Left ventricle myocardium inferior (tissue), 1 donor: ENCODE data around the gene DLG2. TPM values are rescaled to one million over a fixed set of nuclear protein-coding genes. Genes with fewer than 3 reads are reported as not detected.

Source experiments
- DNase-seq: peaks from one replicate; pipeline ENCODE4 v3.0.0-alpha.2; 2020
- H3K27ac ChIP-seq: fragments of 200-600 bp; replicated peaks from 2 replicates; pipeline ENCODE4 v1.8.0; 2021
- H3K27me3 ChIP-seq: fragments of 200-600 bp; 2 replicates; pipeline ENCODE4 v1.8.0; 2021; ENCODE audit warnings: low read depth
- H3K36me3 ChIP-seq: fragments of 200-600 bp; 2 replicates; pipeline ENCODE4 v1.8.0; 2021
- H3K4me1 ChIP-seq: fragments of 200-600 bp; 2 replicates; pipeline ENCODE4 v1.8.0; 2021
- H3K4me3 ChIP-seq: fragments of 200-600 bp; 2 replicates; pipeline ENCODE4 v1.8.0; 2021; ENCODE audit warnings: mild to moderate bottlenecking, moderate library complexity
- H3K9me3 ChIP-seq: fragments of 200-600 bp; replicated peaks from 2 replicates; pipeline ENCODE4 v1.8.0; 2021
- intact Hi-C: fragments of 100-400 bp; cut with micrococcal nuclease; formaldehyde crosslinking; loops from one replicate; pipeline ENCODE4 v1.11.0; 2022
- total RNA-seq: library from RNA; stranded (reverse); fragmentation: NEBNext Ultra II Directional; extraction: Animal tissue kit (Norgen Biotek cat#: 25700); gene quantifications from one replicate; pipeline ENCODE4 v1.2.1, GENCODE V29; 2021
- TF ChIP-seq, protein P1 (sequence below): fragments of 200-600 bp; IDR thresholded peaks from 2 replicates; pipeline ENCODE4 v1.8.0; 2021; ENCODE audit warnings: antibody characterized with exemption, mild to moderate bottlenecking, borderline replicate concordance
- donor health status: DM: no; HTN: yes; CAD: no; lungs with severe emphysema.

The DLG2 gene
- total RNA-seq, 1 donor from 2014 or later: 6.5 TPM

DNA sequence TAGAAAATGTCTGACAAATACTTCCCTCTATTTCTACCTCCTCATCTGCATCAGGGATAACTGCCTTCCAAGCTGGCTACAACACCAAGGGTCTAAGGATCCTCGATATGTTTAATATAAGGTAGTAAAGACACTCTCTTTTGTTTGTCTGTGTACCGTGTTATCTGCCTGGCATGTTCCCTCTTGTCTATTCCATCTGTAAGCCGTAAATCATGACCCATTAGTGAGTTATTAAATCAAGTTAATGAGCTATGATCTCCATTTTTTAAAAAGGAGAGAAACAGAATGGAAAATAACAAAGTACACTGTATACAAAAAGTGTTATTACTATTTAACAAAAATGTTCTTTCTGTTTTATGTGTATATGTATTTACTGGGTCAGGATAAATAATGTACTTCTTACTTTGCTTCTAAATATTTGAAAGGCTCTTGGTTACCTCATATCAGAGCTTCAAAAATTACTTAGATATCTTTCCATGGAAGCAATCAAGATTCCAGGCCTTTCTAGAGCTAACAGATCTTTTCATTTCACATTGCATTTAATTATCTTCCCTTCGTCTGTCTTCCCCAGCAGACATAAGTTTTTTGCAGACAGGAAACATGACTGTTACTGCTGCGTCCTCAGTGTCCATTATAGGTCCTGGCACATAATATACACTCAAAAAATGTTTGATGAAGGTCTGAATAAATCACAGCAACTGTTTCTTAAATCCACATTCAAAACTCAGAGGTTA, 1998.4 kb downstream of the DLG2 start:
- no peak overlapping the region for H3K4me3 ChIP-seq
- no peaks in the 10 kb centered on the region for H3K9me3 ChIP-seq
- H3K4me1 ChIP-seq: no peaks in the 10 kb centered on the region
- TF ChIP-seq, protein P1, sequence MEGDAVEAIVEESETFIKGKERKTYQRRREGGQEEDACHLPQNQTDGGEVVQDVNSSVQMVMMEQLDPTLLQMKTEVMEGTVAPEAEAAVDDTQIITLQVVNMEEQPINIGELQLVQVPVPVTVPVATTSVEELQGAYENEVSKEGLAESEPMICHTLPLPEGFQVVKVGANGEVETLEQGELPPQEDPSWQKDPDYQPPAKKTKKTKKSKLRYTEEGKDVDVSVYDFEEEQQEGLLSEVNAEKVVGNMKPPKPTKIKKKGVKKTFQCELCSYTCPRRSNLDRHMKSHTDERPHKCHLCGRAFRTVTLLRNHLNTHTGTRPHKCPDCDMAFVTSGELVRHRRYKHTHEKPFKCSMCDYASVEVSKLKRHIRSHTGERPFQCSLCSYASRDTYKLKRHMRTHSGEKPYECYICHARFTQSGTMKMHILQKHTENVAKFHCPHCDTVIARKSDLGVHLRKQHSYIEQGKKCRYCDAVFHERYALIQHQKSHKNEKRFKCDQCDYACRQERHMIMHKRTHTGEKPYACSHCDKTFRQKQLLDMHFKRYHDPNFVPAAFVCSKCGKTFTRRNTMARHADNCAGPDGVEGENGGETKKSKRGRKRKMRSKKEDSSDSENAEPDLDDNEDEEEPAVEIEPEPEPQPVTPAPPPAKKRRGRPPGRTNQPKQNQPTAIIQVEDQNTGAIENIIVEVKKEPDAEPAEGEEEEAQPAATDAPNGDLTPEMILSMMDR: no peak
- no peak for DNase-seq
- H3K36me3 ChIP-seq: no peaks in the 10 kb centered on the region
- H3K27ac ChIP-seq: no peak overlapping the region
- H3K27me3 ChIP-seq: no peaks in the 10 kb centered on the region
- intact Hi-C loops: no loop called here

DNA sequence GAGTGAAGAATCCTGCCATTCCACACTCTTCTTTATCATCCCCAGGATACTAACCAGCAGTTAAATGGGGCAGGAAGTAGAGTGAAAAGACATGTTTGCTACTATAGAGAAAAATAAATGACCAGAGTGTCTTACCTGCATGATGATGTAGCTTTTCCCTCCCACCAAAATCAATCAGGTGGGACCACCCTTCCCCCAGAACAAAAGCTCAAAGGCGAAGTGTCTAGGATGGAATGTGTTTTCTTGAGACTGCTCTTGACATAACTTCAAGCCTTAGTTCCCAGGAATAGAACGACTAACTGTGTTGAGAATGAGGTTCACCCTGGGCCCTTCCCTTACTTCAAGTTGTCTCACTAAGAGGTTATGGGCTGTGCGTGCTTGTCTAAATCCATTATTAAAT, 2001.8 kb downstream of the DLG2 start:
- Histone ChIP-seq H3K9me3 (no peaks in the 10 kb centered on the region), H3K4me3 (no peak overlapping the region), H3K4me1 (no peaks in the 10 kb centered on the region), H3K27ac (no peak overlapping the region), H3K27me3 (no peaks in the 10 kb centered on the region), H3K36me3 (no peaks in the 10 kb centered on the region)
- TF ChIP-seq, protein P1: no peak
- no peak for DNase-seq
- intact Hi-C loops: no loop called here

DNA sequence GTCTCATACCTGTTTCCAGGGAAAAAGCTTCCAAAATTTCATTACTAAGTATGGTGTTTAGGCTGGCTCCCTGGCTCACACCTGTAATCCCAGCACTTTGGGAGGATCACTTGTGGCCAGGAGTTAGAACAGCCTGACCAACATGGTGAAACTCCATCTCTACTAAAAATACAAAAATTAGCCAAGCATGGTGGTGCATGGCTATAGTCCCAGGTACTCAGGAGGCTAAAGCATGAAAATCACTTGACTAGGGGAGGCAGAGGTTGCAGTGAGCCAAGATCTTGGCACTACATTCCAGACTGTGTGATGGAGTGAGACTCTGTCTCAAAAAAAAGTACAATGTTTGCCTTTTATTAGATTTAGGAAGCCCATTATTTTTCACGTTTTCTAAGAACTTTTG, 2009.5 kb downstream of the DLG2 start:
- Histone ChIP-seq H3K36me3 (no peaks in the 10 kb centered on the region), H3K27ac (no peak overlapping the region), H3K27me3 (no peaks in the 10 kb centered on the region), H3K4me1 (no peaks in the 10 kb centered on the region), H3K4me3 (no peak overlapping the region), H3K9me3 (no peaks in the 10 kb centered on the region)
- DNase-seq: no peak
- TF ChIP-seq, protein P1: no peak
- intact Hi-C loops: no loop called here

DNA sequence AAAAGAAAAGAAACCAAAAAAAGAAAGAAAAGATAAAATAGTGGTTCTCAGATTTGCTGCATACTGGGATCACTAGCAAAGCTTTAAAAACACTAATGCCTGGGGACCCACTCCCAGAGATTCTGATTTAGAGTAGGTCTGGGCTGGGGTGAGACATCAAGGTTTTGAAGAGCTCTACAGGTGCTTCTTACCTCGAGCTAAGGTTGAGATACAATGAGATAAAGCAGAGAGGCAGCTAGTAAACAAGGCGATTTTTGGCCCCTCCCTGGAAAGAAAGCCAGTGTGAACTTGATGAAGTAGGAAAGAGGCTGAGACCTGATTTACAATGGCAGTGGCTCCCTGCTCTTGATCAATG, 2013.4 kb downstream of the DLG2 start:
- intact Hi-C loops: no loop called here
- Histone ChIP-seq H3K4me3 (no peak overlapping the region), H3K27ac (no peak overlapping the region), H3K27me3 (no peaks in the 10 kb centered on the region), H3K36me3 (no peaks in the 10 kb centered on the region), H3K9me3 (no peaks in the 10 kb centered on the region), H3K4me1 (peaks cover 7% of the 10 kb centered on the region)
- no peak for DNase-seq
- TF ChIP-seq, protein P1: no peak

DNA sequence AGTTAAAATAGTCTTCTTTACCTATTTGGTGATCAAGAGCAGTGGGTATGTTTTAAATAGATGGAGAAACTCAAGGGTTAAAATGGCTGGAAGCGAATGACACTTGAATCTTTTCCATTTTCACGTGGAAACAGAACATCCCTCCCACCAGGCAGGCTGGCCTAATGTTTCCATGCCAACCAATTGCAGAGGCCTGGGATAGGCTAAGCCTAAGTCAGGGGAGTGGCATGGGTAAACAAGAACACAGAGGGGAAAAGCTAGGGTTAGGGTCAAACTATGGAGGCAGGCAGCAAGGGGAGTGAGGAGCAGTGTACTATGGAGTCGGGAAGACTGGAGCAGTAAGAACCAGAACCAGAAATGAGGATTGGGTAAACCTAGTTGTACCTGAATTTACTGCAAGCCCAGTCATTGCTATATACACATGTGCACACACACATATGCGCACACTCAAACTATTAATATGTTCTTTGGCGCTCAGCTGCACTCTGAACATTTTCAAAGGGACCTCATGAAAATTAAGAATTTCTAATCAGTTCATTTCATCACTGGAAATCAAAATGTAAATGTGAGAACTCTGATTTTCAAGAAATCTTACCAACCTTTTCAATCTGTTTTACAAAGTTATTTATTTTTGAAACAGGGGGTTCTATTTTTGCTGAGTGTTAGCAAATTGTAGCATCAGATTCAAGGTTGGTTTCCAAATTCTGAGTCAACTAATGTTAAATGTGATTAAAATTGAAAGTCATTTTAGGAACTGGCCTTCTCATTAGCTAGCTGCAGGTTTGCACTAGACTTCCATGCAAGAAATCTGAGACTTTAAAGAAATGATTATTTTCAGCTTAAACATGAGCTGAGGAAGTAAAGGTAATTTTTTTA, 2014.0 kb downstream of the DLG2 start:
- TF ChIP-seq, protein P1: no peak
- intact Hi-C loops: no loop called here
- peaks cover 7% of the 10 kb centered on the region for H3K4me1 ChIP-seq
- H3K36me3 ChIP-seq: no peaks in the 10 kb centered on the region
- H3K9me3 ChIP-seq: no peaks in the 10 kb centered on the region
- DNase-seq: no peak
- no peak overlapping the region for H3K4me3 ChIP-seq
- no peak overlapping the region for H3K27ac ChIP-seq
- H3K27me3 ChIP-seq: no peaks in the 10 kb centered on the region
